NT2/D1 (cell line): ENCODE measurements around the gene ZNF512B.

Source experiments
- SUZ12 ChIP-seq: IDR thresholded peaks from 2 replicates; pipeline ENCODE4 v1.6.1; 2011; ENCODE audit not compliant: insufficient read length, insufficient read depth; ENCODE audit errors: extremely low read depth
- ZNF274 ChIP-seq: IDR thresholded peaks from 2 replicates; pipeline ENCODE4 v1.6.1; 2011; ENCODE audit warnings: mild to moderate bottlenecking, low read depth, low read length

DNA sequence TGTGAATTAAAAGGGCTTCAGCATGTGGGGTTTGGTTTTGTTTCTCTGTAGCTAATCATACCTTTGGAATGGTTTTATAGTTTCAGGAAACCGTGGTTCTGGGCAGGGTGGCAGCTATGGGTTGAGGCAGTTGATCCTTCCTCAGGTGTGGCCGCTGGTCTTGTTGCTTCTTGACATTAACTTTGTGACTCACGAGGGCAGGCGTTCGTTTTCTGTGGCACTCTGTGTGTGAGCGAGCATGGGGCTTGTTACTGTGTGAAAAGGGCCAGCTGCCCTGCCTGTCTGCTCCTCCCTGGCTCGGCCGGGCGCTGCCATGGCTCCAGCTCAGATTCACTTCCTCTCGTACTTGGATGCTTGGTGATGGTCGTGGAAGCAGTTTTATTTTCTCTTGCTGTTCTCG is 58.6 kb downstream of the ZNF512B start:
- TF ChIP-seq ZNF274 = no peak
- TF ChIP-seq SUZ12 = no peak
